Ectodermal cell (in vitro differentiated cells): ENCODE measurements around the gene ING5.

Experiments
- H3K27ac ChIP-seq: 2 replicates; pipeline ENCODE4 v1.7.0; 2013; ENCODE audit warnings: mild to moderate bottlenecking, low read depth, low read length; ENCODE audit not compliant: insufficient read depth, poor library complexity, severe bottlenecking
- H3K27me3 ChIP-seq: 2 replicates; pipeline ENCODE4 v1.7.0; 2013; ENCODE audit warnings: mild to moderate bottlenecking, low read length; ENCODE audit not compliant: insufficient read depth, control insufficient read depth, poor library complexity, severe bottlenecking
- H3K36me3 ChIP-seq: one replicate; pipeline ENCODE4 v1.7.0; 2013; ENCODE audit warnings: low read length; ENCODE audit not compliant: control insufficient read depth, insufficient read depth
- H3K4me1 ChIP-seq: one replicate; pipeline ENCODE4 v1.7.0; 2013; ENCODE audit warnings: low read length; ENCODE audit not compliant: control insufficient read depth, insufficient read depth
- H3K4me3 ChIP-seq: 2 replicates; pipeline ENCODE4 v1.7.0; 2013; ENCODE audit warnings: low read depth, low read length, control low read depth; ENCODE audit not compliant: insufficient read depth
- H3K9me3 ChIP-seq: 2 replicates; pipeline ENCODE4 v1.7.0; 2013; ENCODE audit warnings: mild to moderate bottlenecking, low read length, moderate library complexity; ENCODE audit not compliant: control insufficient read depth
- WGBS, 2 experiments: methylation state at CpG; one replicate each; pipeline ENCODE4 v1.1.7; 2013; ENCODE audit warnings: missing lambda C conversion rate in 2 of 2; 5-methylcytosine and 5-hydroxymethylcytosine counted together

ING5 gene

DNA sequence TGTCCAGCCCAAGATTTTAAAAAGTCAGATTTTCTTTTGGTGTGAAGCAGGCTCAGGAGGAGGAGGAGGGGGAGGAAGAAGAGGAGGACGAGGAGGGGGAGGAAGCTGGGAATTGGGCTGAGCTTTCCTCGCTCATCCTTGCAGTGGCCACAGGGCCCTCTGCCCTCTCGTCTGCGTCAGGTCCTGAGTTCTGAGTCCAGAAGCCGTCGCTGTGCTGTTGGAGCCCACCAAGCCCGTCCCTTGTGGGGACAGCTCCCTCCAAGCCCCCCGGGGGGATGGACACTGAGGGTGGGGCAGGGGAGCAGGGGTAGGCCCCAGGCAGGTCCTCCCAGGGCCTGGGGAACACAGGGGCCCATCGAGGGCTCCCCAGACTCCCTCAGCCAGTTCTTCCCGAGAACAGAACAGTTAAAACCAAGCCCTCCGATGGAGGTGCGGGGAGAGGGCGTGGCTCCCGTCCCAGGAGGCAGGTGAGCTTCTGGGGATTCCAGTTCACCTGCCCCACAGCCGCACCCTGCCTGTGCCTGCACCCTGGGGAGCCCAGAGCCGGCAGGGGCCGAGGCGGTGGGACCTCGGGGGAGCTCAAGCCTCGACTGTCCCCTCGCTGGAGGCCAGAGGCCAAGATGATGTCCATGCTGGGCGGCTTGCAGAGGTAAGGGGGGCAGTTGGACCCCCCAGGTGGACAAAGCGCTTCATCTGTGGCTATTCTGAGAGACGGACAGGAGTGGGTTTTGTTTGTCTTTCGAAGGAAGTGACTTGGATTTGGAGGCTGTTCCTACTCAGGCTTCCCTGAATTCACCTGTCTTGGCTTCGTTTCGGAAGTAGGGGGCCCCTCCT is 74.7 kb downstream of the ING5 start, which contains the start of gene GAL3ST2:
Gene GAL3ST2 (plus strand): TSS at position 487 of the 834 bp plus-strand sequence. CDS start 134 bp downstream, at position 621.
- WGBS, 2 experiments: 85 to 87% methylated on average over 27 of the region's 27 CpGs
- Histone ChIP-seq H3K4me1 (peaks cover 15% of the 10 kb centered on the region), H3K9me3 (no peaks in the 10 kb centered on the region), H3K36me3 (no peaks in the 10 kb centered on the region), H3K4me3 (no peak within 1 kb of the TSS), H3K27me3 (no peaks in the 10 kb centered on the region), H3K27ac (no peak within 1 kb of the TSS)

GRCh38 chr2:241777170-241777685 is 75.4 kb downstream of the ING5 start:
- H3K4me1 ChIP-seq: peaks cover 15% of the 10 kb centered on the region
- WGBS, 2 experiments: 84% methylated on average over 22 of the region's 22 CpGs
- no peak overlapping the region for H3K27ac ChIP-seq
- no peaks in the 10 kb centered on the region for H3K9me3 ChIP-seq
- H3K36me3 ChIP-seq: no peaks in the 10 kb centered on the region
- no peak overlapping the region for H3K4me3 ChIP-seq
- H3K27me3 ChIP-seq: no peaks in the 10 kb centered on the region

- 77 to 78% methylated on average over 21 of the region's 21 CpGs for WGBS, 2 experiments
- Histone ChIP-seq H3K9me3 (peaks cover 2% of the 10 kb centered on the region), H3K36me3 (no peaks in the 10 kb centered on the region), H3K27ac (no peak overlapping the region), H3K4me3 (no peak overlapping the region), H3K4me1 (peaks cover 15% of the 10 kb centered on the region), H3K27me3 (no peaks in the 10 kb centered on the region)
Observed at GRCh38 chr2:241777686-241778627, 76.1 kb downstream of the ING5 start.
